GM20000 (cell line): ENCODE data around the gene AGAP1.

Source experiments
- DNase-seq: peaks from one replicate; pipeline ENCODE4 v3.0.0; 2012; ENCODE audit warnings: low spot score
- TF ChIP-seq, protein P1 (sequence below): IDR thresholded peaks from 2 replicates; pipeline ENCODE4 v1.5.1; 2012; ENCODE audit warnings: mild to moderate bottlenecking, control low read depth; ENCODE audit errors: extremely low read depth, missing control alignments

Gene AGAP1

DNA sequence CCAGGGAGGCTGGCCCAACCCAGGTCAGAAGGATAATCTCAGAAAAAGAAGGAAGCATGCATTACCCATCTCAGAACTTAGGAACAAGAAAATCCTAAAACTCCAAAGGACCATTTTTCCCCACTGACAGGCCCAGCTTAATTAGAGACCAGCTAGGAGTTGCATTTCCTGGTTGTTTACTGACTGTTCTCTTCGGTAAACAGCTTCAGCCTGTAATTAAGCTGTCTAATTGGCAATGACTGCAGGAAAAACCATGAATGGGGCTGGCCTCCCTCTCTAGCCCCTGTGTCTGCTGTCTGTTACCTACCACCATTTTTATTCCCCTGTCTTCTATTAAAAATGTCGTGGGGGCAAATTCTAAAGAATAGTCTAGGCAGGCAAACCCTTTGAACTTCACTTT, 146.5 kb downstream of the AGAP1 start:
- DNase-seq: no peak
- TF ChIP-seq, protein P1, sequence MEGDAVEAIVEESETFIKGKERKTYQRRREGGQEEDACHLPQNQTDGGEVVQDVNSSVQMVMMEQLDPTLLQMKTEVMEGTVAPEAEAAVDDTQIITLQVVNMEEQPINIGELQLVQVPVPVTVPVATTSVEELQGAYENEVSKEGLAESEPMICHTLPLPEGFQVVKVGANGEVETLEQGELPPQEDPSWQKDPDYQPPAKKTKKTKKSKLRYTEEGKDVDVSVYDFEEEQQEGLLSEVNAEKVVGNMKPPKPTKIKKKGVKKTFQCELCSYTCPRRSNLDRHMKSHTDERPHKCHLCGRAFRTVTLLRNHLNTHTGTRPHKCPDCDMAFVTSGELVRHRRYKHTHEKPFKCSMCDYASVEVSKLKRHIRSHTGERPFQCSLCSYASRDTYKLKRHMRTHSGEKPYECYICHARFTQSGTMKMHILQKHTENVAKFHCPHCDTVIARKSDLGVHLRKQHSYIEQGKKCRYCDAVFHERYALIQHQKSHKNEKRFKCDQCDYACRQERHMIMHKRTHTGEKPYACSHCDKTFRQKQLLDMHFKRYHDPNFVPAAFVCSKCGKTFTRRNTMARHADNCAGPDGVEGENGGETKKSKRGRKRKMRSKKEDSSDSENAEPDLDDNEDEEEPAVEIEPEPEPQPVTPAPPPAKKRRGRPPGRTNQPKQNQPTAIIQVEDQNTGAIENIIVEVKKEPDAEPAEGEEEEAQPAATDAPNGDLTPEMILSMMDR: no peak

DNA sequence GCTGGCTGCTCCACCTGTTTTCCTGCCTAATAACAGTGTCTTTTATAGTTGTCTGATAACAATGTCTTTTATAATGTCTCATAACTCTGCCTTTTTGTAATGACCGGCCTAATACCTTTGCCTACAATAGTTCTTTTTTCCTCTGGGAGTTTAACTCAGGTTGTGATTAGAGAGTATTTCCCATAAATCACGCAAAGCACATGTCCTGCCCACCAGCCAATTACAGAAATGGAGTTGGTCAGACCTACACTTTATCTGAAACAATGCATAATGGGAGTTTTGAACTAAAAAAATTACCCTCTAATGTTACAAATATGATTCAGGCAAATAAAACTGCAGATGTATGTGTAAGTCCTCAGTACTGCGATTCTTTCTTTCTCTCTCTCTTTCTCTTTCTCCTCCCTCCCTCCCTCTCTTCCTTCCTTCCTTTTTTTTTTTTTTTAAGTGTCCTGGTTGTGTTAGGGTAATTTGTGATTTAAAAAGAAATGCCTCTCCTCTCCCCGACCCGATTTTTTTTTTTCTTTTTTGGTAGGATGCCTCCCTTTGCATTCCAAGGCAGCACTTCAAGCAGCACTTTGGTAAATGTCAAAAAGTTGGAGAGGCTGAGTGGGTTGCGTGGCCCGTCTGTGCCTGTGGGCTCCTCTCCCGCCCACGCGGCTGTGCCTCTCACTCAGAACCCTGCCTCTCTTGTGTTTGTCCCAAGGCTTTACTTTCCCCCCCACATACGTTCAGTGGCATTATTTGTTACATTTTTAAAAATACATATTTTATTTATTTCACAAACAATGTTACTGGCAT, 147.3 kb downstream of the AGAP1 start:
- TF ChIP-seq, protein P1: no peak
- no peak for DNase-seq

DNA sequence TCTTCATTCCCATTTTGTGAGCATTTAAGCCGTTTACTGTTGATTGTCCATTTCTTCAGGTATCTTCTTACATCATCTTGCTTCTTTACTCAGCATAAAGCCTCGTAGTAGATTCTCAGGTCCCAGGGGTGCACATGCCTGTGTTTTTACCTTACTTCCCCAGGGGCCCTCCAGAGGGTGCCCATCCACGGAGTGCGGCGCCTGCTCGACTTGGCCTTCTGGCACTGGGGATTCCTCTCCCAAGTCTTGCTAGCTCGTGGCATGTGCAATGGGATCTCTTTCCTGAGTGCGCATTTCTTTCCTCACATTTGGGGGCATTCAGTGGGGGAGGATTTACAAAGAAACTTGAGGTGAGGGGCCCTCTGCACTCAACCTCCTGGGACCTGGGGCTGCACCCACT, 148.1 kb downstream of the AGAP1 start:
- no peak for DNase-seq
- TF ChIP-seq, protein P1: no peak

DNA sequence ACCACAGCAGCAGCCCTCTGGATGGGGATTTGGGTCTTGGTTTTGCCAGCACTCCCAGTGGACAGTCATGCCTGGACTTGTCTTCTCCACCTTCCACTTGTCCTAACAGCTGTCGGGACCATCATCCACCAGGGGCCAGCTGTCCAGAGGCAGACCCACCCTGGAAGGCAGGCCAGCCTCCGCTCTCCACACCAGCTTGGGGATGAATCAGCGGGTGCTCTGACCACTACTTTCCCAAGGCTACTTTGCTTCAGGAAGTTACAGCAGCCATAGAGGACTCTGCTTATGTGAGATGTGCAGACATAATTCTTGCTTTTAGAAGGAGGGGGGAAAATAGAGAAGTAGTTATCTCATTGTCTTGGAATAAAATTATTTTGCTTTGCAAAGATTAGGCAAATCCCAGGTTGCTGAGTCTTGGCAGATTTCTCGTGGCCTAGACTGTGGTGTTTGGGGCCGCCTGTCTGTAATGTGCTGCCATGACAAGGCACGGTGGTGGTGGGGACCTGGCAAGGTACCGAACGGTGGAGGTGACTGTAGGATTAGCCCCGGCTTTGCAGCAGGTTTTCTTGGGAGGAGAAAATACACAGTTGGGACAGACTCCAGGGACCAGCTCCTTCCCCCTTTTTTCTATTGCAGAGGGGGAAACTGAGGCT, 148.7 kb downstream of the AGAP1 start:
- no peak for DNase-seq
- TF ChIP-seq, protein P1: no peak

- DNase-seq: no peak
- TF ChIP-seq, protein P1: no peak
These were observed 150.1 kb downstream of the AGAP1 start for GRCh38 chr2:235643680-235644511.

- TF ChIP-seq, protein P1: no peak
- no peak for DNase-seq
These were observed 153.4 kb downstream of the AGAP1 start for GRCh38 chr2:235647264-235647663.

- TF ChIP-seq, protein P1: no peak
- DNase-seq: no peak
These were observed 154.0 kb downstream of the AGAP1 start for GRCh38 chr2:235647877-235648276.
